KMS-11 (cell line): ENCODE measurements around the gene PBX3.

ENCODE experiments used
- H2AFZ ChIP-seq: fragments of 200-600 bp; sonication (generic); 2 replicates; pipeline ENCODE4 v1.6.1; 2016; ENCODE audit warnings: antibody characterized with exemption, mixed run types, low read depth
- H3K27ac ChIP-seq: fragments of 200-600 bp; sonication (generic); 2 replicates; pipeline ENCODE4 v1.6.1; 2016; ENCODE audit warnings: mild to moderate bottlenecking, mixed run types
- H3K27me3 ChIP-seq: fragments of 200-600 bp; sonication (generic); 2 replicates; pipeline ENCODE4 v1.6.1; 2017; ENCODE audit warnings: mild to moderate bottlenecking, low read depth, mixed run types, moderate library complexity; ENCODE audit not compliant: insufficient read depth
- H3K36me3 ChIP-seq: fragments of 200-600 bp; sonication (generic); 2 replicates; pipeline ENCODE4 v1.6.1; 2017; ENCODE audit warnings: mild to moderate bottlenecking, mixed run types; ENCODE audit not compliant: insufficient read depth
- H3K4me1 ChIP-seq: fragments of 200-600 bp; sonication (generic); 2 replicates; pipeline ENCODE4 v1.6.1; 2016; ENCODE audit warnings: mild to moderate bottlenecking, low read depth, mixed run types; ENCODE audit not compliant: poor library complexity, severe bottlenecking
- H3K4me2 ChIP-seq: fragments of 200-600 bp; sonication (generic); 2 replicates; pipeline ENCODE4 v1.7.0; 2016; ENCODE audit warnings: mild to moderate bottlenecking, mixed run types
- H3K4me3 ChIP-seq: fragments of 200-600 bp; sonication (generic); IDR thresholded peaks from 2 replicates; pipeline ENCODE4 v1.6.1; 2017; ENCODE audit warnings: low read depth, low read length, mixed read lengths; ENCODE audit not compliant: insufficient read depth
- H3K79me2 ChIP-seq: fragments of 200-600 bp; sonication (generic); 2 replicates; pipeline ENCODE4 v1.6.1; 2016; ENCODE audit warnings: low read depth, mixed run types; ENCODE audit not compliant: insufficient read depth
- H3K9ac ChIP-seq: fragments of 200-600 bp; sonication (generic); 2 replicates; pipeline ENCODE4 v1.6.1; 2016; ENCODE audit warnings: mild to moderate bottlenecking, mixed run types
- H4K20me1 ChIP-seq: fragments of 200-600 bp; sonication (generic); 2 replicates; pipeline ENCODE4 v1.6.1; 2016; ENCODE audit warnings: mild to moderate bottlenecking, mixed run types; ENCODE audit not compliant: insufficient read depth
- TF ChIP-seq, protein P1 (sequence below): fragments of 200-600 bp; sonication (generic); conservative IDR thresholded peaks from 2 replicates; pipeline ENCODE4 v1.6.1; 2017; ENCODE audit warnings: low read depth, mild to moderate bottlenecking, antibody characterized with exemption, low read length, moderate library complexity, mixed read lengths

PBX3 gene

DNA sequence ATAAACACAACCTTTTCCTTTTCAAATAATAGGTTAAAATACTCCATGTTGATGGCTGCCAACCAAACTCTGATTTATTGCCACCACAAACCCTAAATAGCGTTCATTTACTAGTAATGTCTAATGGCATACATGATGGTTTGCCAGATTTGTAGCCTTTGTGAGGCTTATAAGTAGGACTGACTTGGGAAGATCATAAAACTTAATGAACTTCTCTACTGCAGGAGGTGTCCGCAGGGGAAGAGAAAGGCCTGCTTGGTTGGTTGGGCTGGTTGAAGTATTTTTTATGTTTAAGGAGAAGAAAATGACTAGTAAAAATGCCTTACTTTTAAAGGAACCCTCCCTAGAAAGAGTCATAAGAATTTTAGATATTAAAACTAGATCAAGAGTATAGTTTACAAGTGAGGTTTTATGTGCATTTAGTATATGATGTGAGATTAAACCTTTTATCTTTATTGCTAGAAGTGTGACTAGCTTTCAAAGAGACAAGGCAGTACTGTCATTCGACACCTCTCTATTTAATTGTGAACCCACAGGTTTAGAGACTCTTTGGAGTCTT lies 5.0 kb downstream of the PBX3 start:
- TF ChIP-seq, protein P1, sequence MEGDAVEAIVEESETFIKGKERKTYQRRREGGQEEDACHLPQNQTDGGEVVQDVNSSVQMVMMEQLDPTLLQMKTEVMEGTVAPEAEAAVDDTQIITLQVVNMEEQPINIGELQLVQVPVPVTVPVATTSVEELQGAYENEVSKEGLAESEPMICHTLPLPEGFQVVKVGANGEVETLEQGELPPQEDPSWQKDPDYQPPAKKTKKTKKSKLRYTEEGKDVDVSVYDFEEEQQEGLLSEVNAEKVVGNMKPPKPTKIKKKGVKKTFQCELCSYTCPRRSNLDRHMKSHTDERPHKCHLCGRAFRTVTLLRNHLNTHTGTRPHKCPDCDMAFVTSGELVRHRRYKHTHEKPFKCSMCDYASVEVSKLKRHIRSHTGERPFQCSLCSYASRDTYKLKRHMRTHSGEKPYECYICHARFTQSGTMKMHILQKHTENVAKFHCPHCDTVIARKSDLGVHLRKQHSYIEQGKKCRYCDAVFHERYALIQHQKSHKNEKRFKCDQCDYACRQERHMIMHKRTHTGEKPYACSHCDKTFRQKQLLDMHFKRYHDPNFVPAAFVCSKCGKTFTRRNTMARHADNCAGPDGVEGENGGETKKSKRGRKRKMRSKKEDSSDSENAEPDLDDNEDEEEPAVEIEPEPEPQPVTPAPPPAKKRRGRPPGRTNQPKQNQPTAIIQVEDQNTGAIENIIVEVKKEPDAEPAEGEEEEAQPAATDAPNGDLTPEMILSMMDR, result no peak
- H3K79me2 ChIP-seq, result peaks cover 99% of the 10 kb centered on the region
- H3K27ac ChIP-seq, result peak overlapping the region; percentile 96

DNA sequence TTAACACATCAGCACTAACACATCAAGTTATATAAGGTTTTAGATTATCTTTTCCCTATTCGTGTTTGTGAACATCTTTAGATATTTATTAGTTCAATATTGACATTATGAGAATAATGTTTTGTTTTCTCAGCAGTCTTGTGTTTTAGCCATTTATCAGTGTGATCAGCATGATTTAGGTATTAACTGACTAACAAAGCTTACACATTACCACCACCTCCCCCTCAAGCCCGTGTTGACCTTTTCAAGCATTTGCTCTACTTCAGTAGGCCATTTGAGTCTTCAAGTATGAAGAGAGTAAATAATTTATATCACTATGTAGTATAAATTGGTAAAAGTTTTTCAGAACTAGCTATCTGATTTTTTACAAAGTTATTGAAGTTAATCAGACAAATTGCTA lies 6.9 kb downstream of the PBX3 start:
- H3K27ac ChIP-seq, result peak overlapping the region; percentile 96
- peaks cover 18% of the 10 kb centered on the region; the same call in 1 of the 2 replicates for H3K36me3 ChIP-seq
- no peak overlapping the region for H2AFZ ChIP-seq
- H3K4me1 ChIP-seq, result peaks cover 73% of the 10 kb centered on the region
- no peak overlapping the region for H3K4me3 ChIP-seq
- H3K4me2 ChIP-seq, result peak overlapping the region; percentile 100
- peaks cover 13% of the 10 kb centered on the region; the same call in 1 of the 2 replicates for H4K20me1 ChIP-seq
- TF ChIP-seq, protein P1, result no peak
- no peaks in the 10 kb centered on the region for H3K27me3 ChIP-seq
- peak overlapping the region; percentile 95 for H3K9ac ChIP-seq
- peaks cover 100% of the 10 kb centered on the region for H3K79me2 ChIP-seq

More for the DNA sequence above, 5.0 kb downstream of the PBX3 start:
- H3K9ac ChIP-seq, result peak overlapping the region; percentile 95
- H4K20me1 ChIP-seq, result no peaks in the 10 kb centered on the region
- no peaks in the 10 kb centered on the region for H3K27me3 ChIP-seq
- peak overlapping the region; percentile 100 for H3K4me2 ChIP-seq
- no peak overlapping the region for H2AFZ ChIP-seq
- H3K36me3 ChIP-seq, result peaks cover 21% of the 10 kb centered on the region; the same call in 1 of the 2 replicates
- H3K4me1 ChIP-seq, result peaks cover 53% of the 10 kb centered on the region
- no peak overlapping the region for H3K4me3 ChIP-seq

DNA sequence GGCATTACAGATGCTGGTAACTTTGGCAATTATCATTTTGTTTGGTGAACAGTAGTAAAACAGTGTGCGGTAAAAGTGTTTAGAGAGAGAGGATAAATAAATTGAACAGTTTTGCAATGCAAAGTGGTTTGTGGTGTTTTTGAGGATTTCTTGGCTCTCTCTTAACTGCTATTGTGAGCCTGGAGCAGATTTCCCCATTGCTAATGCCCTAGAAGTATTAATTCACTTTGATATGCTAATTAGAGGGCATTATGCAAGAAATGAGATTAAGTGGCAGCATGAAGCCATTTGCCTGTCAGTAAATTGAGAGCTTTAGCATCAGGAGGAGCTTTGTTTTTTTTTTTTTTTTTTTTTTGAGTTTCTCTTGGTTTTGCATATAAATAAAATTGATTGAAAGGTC lies 8.2 kb downstream of the PBX3 start:
- Histone ChIP-seq H3K27ac (peak overlapping the region; percentile 96; the same call in 1 of the 2 replicates), H2AFZ (no peak overlapping the region), H4K20me1 (peaks cover 21% of the 10 kb centered on the region; the same call in 1 of the 2 replicates), H3K9ac (peak overlapping the region; percentile 95), H3K4me3 (no peak overlapping the region), H3K4me1 (peaks cover 85% of the 10 kb centered on the region), H3K36me3 (0 out of 2 replicates have a peak, but pooled peaks cover 10% of the 10 kb centered on the region), H3K79me2 (peaks cover 100% of the 10 kb centered on the region), H3K27me3 (no peaks in the 10 kb centered on the region), H3K4me2 (peak overlapping the region; percentile 100)
- TF ChIP-seq, protein P1, result no peak

DNA sequence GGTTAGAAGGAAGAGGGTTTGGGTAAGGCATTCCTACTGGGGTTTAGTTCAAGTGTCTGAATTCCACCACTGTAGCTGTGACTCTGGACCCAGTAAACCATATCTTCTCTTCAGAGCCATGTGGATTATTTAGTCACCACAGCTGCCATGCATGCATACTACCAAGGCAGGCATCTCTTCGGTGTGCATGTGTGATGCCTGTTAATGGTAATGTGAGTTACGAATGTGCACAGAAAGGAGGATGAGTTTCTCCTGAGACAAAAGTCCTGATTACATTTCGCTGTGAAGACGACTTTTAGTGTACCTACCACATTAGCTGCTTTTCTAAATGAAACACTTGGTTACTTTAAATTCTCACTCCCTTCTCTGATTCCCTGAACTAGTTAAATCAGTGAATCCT lies 9.3 kb downstream of the PBX3 start:
- H3K9ac ChIP-seq, result no peak overlapping the region; the same call in 1 of the 2 replicates
- peak overlapping the region; percentile 100 for H3K4me2 ChIP-seq
- no peak overlapping the region for H2AFZ ChIP-seq
- H3K36me3 ChIP-seq, result 0 out of 2 replicates have a peak, but pooled peaks cover 10% of the 10 kb centered on the region
- H3K27me3 ChIP-seq, result no peaks in the 10 kb centered on the region
- TF ChIP-seq, protein P1, result no peak
- peaks cover 21% of the 10 kb centered on the region; the same call in 1 of the 2 replicates for H4K20me1 ChIP-seq
- peaks cover 100% of the 10 kb centered on the region for H3K79me2 ChIP-seq
- peaks cover 93% of the 10 kb centered on the region for H3K4me1 ChIP-seq
- H3K4me3 ChIP-seq, result no peak overlapping the region
- H3K27ac ChIP-seq, result peak overlapping the region; percentile 14; the same call in 1 of the 2 replicates
